ENCODE measurements around the gene ZNF124.

The ZNF124 gene

GRCh38 chr1:247111259-247111699 lies 60.5 kb downstream of the ZNF124 start:
- Histone ChIP-seq H3K9ac (ENCODE audit: low read depth, low read length) (peak overlapping the region; percentile 51; the same call in 1 of the 2 replicates), H3K36me3 (ENCODE audit: insufficient read depth, low read depth, low read length) (no peaks in the 10 kb centered on the region), H3K27ac (ENCODE audit: low read length) (no peak overlapping the region), H3K27me3 (ENCODE audit: insufficient read depth, low read length) (peaks cover 59% of the 10 kb centered on the region), H3K9me3 (ENCODE audit: insufficient read depth, low read depth, low read length) (no peaks in the 10 kb centered on the region), H3K4me1 (ENCODE audit: insufficient read depth, low read length) (no peaks in the 10 kb centered on the region; the same call in 1 of the 2 replicates), H3K4me3 (ENCODE audit: low read length) (peak overlapping the region; percentile 69; the same call in 1 of the 2 replicates)

DNA sequence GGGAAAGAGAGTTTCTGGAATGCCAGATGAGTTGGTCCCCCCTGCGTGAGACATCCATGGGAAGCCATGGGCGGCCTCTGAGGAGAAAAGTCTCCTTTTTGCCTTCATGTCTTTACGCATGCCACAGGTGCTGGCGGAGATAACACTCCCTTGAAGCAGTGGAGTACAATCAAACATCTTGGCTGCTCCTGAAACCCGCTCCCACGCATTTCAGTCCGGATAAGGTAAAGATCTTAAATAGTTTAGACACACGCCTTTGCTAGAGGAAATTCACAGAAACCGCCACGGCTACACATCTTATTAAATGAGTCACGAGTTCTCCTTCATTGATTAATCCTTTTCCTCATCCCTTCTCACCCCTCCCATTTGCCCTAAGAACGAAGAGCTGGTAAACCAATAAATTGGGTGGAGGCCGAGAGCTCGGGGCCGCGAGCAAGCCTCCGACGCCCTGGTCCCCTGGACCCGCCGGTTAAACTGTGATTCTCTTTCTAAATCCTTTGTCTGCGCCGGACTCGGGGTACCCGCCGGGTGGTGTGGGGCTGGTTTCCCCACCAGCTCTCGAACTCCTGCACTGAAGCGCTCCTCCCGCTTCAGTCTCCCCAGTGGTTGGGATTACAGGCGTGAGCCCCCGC lies 61.1 kb downstream of the ZNF124 start:
- Histone ChIP-seq H3K4me1 (ENCODE audit: insufficient read depth, low read length) (peaks cover 3% of the 10 kb centered on the region; the same call in 1 of the 2 replicates), H3K9me3 (ENCODE audit: insufficient read depth, low read depth, low read length) (no peaks in the 10 kb centered on the region), H3K27me3 (ENCODE audit: insufficient read depth, low read length) (peaks cover 59% of the 10 kb centered on the region), H3K4me3 (ENCODE audit: low read length) (peak overlapping the region; percentile 69), H3K9ac (ENCODE audit: low read depth, low read length) (peak overlapping the region; percentile 51; the same call in 1 of the 2 replicates), H3K27ac (ENCODE audit: low read length) (no peak overlapping the region), H3K36me3 (ENCODE audit: insufficient read depth, low read depth, low read length) (no peaks in the 10 kb centered on the region)

GRCh38 chr1:247107694-247108093 lies 64.1 kb downstream of the ZNF124 start:
- Histone ChIP-seq H3K4me3 (ENCODE audit: low read length) (no peak overlapping the region), H3K9me3 (ENCODE audit: insufficient read depth, low read depth, low read length) (no peaks in the 10 kb centered on the region), H3K4me1 (ENCODE audit: insufficient read depth, low read length) (peaks cover 17% of the 10 kb centered on the region; the same call in 1 of the 2 replicates), H3K27ac (ENCODE audit: low read length) (no peak overlapping the region), H3K27me3 (ENCODE audit: insufficient read depth, low read length) (peaks cover 45% of the 10 kb centered on the region), H3K9ac (ENCODE audit: low read depth, low read length) (no peak overlapping the region), H3K36me3 (ENCODE audit: insufficient read depth, low read depth, low read length) (no peaks in the 10 kb centered on the region)

DNA sequence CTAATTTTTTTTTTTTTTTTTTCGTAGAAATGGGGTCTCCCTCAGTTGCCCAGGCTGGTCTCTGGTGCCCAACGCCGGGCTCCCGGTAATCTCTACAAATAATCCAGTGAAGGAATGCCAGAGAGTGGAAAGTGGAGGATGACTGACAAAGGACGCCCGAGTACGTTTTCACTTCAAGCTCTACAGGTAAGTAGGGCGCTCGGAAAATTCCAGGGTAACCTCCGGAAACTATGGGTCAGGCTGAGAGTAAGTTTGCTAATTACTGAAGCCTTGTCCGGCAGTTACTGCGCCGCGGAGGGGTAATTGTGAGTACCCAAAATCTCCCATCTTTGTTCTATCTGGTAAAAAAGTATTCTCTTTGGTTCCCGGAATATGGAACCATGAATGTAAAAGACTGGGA lies 65.9 kb downstream of the ZNF124 start:
- peaks cover 17% of the 10 kb centered on the region; the same call in 1 of the 2 replicates for H3K4me1 ChIP-seq (ENCODE audit: insufficient read depth, low read length)
- no peak overlapping the region for H3K27ac ChIP-seq (ENCODE audit: low read length)
- no peak overlapping the region for H3K9ac ChIP-seq (ENCODE audit: low read depth, low read length)
- peaks cover 7% of the 10 kb centered on the region; the same call in 1 of the 2 replicates for H3K9me3 ChIP-seq (ENCODE audit: insufficient read depth, low read depth, low read length)
- peaks cover 16% of the 10 kb centered on the region for H3K36me3 ChIP-seq (ENCODE audit: insufficient read depth, low read depth, low read length)
- H3K27me3 ChIP-seq (ENCODE audit: insufficient read depth, low read length): peaks cover 28% of the 10 kb centered on the region
- no peak overlapping the region for H3K4me3 ChIP-seq (ENCODE audit: low read length)

Data from iPS-20b (cell line).